RWPE1 (cell line): ENCODE data around the gene TNIP2.
"Not testable (repeated sequence)": the region's sequence is repeated elsewhere in the genome, so short reads cannot be mapped to it uniquely, and the experiment has no call there.

Experiments
- CTCF ChIA-PET: fragments of 350-600 bp; sonication (Branson Sonifier 250); formaldehyde crosslinking; extraction: SDS; loops from one replicate; lab custom pipeline; 2021; lab: Yijun Ruan, JAX
- POLR2A ChIA-PET: fragments of 400-600 bp; formaldehyde crosslinking; extraction: SDS; loops from one replicate; lab custom pipeline; 2020; ENCODE audit warnings: antibody characterized with exemption; ENCODE audit not compliant: low non-redundant PET; lab: Yijun Ruan, JAX
- DNase-seq: peaks from one replicate; pipeline ENCODE4 v3.0.0; 2012; ENCODE audit warnings: low spot score
- H3K27ac ChIP-seq: fragments of 450-650 bp; 2 replicates; pipeline ENCODE4 v1.5.1; 2017
- CTCF ChIP-seq: fragments of 450-650 bp; conservative IDR thresholded peaks from 2 replicates; pipeline ENCODE4 v1.5.1; 2017; ENCODE audit warnings: low read depth, mild to moderate bottlenecking

The TNIP2 gene

GRCh38 chr4:2785613-2786012, 29.5 kb upstream of the TNIP2 start:
- ChIA-PET CTCF (interaction anchor here (0.6 kb wide), 1 partner anchor 1233 kb away, joined by 3 read pairs; no protein-coding TSS in a partner anchor), POLR2A (no interaction called here)
- no peak overlapping the region for H3K27ac ChIP-seq
- DNase-seq = no peak
- TF ChIP-seq CTCF = no peak

GRCh38 chr4:2783790-2784189, 27.7 kb upstream of the TNIP2 start:
- H3K27ac ChIP-seq = no peak overlapping the region
- no peak for TF ChIP-seq CTCF
- ChIA-PET CTCF (no interaction called here), POLR2A (no interaction called here)
- DNase-seq = no peak

GRCh38 chr4:2781911-2782310, 25.8 kb upstream of the TNIP2 start:
- TF ChIP-seq CTCF = no peak
- no peak for DNase-seq
- H3K27ac ChIP-seq = no peak overlapping the region
- CTCF ChIA-PET = no interaction called here
- POLR2A ChIA-PET = no interaction called here

GRCh38 chr4:2780643-2781042, 24.5 kb upstream of the TNIP2 start:
- POLR2A ChIA-PET, H3K27ac ChIP-seq, DNase-seq, CTCF ChIA-PET: not testable (repeated sequence)

- ChIA-PET CTCF (no interaction called here), POLR2A (no interaction called here)
- DNase-seq = no peak
- H3K27ac ChIP-seq = no peak overlapping the region
- no peak for TF ChIP-seq CTCF
These were observed 15.1 kb upstream of the TNIP2 start for GRCh38 chr4:2771264-2771663.

GRCh38 chr4:2768921-2769336, 12.8 kb upstream of the TNIP2 start:
- CTCF ChIA-PET = no interaction called here
- H3K27ac ChIP-seq = no peak overlapping the region
- TF ChIP-seq CTCF = no peak
- POLR2A ChIA-PET = no interaction called here
- no peak for DNase-seq

- no peak for DNase-seq
- CTCF ChIA-PET = no interaction called here
- TF ChIP-seq CTCF = no peak
- no peak overlapping the region for H3K27ac ChIP-seq
- POLR2A ChIA-PET = no interaction called here
These were observed 12.0 kb upstream of the TNIP2 start for GRCh38 chr4:2768124-2768523.
